Bone marrow (tissue), 2 donors: Measurements from ENCODE around the gene ROPN1L.
A peak's percentile ranks its signal among the peaks of the same experiment; 100 is the strongest.
"Not testable (repeated sequence)": the region's sequence is repeated elsewhere in the genome, so short reads cannot be mapped to it uniquely, and the experiment has no call there.

Source experiments
- DNase-seq, 2 donors: peaks; one replicate each; lab custom pipeline; 2025; lab: John Stamatoyannopoulos, UW

The ROPN1L gene

GRCh38 chr5:10478436-10478835 lies 36.8 kb downstream of the ROPN1L start:
- DNase-seq = no peak

- DNase-seq = no peak
Observed at GRCh38 chr5:10479154-10479721, 37.6 kb downstream of the ROPN1L start.

- DNase-seq = no peak
Observed at GRCh38 chr5:10480237-10480985, 38.7 kb downstream of the ROPN1L start.

GRCh38 chr5:10481241-10481935 lies 39.7 kb downstream of the ROPN1L start:
- DNase-seq = no peak

GRCh38 chr5:10482791-10483530 lies 41.3 kb downstream of the ROPN1L start:
- DNase-seq = no peak

- no peak for DNase-seq
Observed at GRCh38 chr5:10484774-10485141, 43.1 kb downstream of the ROPN1L start.

GRCh38 chr5:10485142-10485795 lies 43.6 kb downstream of the ROPN1L start:
- DNase-seq = no peak

GRCh38 chr5:10485897-10486296 lies 44.2 kb downstream of the ROPN1L start:
- no peak for DNase-seq

GRCh38 chr5:10486511-10487344 lies 45.0 kb downstream of the ROPN1L start:
- no peak for DNase-seq

GRCh38 chr5:10488144-10488543 lies 46.5 kb downstream of the ROPN1L start:
- DNase-seq = no peak

GRCh38 chr5:10489810-10490426 lies 48.2 kb downstream of the ROPN1L start:
- DNase-seq = peak in 1 of 2 donors; percentile 68

GRCh38 chr5:10490927-10491672 lies 49.4 kb downstream of the ROPN1L start:
- no peak for DNase-seq

- DNase-seq = no peak
Observed at GRCh38 chr5:10491673-10492026, 50.0 kb downstream of the ROPN1L start.

GRCh38 chr5:10493884-10494283 lies 52.2 kb downstream of the ROPN1L start:
- no peak for DNase-seq

- not testable (repeated sequence) for DNase-seq
Observed at GRCh38 chr5:10494497-10494896, 52.8 kb downstream of the ROPN1L start.

GRCh38 chr5:10497554-10497953 lies 55.9 kb downstream of the ROPN1L start:
- DNase-seq = no peak

GRCh38 chr5:10498350-10498749 lies 56.7 kb downstream of the ROPN1L start:
- DNase-seq = no peak

- DNase-seq = no peak
Observed at GRCh38 chr5:10499066-10499465, 57.4 kb downstream of the ROPN1L start.

GRCh38 chr5:10499776-10500175 lies 58.1 kb downstream of the ROPN1L start:
- no peak for DNase-seq

GRCh38 chr5:10500669-10501068 lies 59.0 kb downstream of the ROPN1L start:
- DNase-seq = no peak
